Ectodermal cell (in vitro differentiated cells): Measurements from ENCODE around the gene TSHZ2.

Source experiments
- H3K27ac ChIP-seq: 2 replicates; pipeline ENCODE4 v1.7.0; 2013; ENCODE audit warnings: mild to moderate bottlenecking, low read depth, low read length; ENCODE audit not compliant: insufficient read depth, poor library complexity, severe bottlenecking
- H3K27me3 ChIP-seq: 2 replicates; pipeline ENCODE4 v1.7.0; 2013; ENCODE audit warnings: mild to moderate bottlenecking, low read length; ENCODE audit not compliant: insufficient read depth, control insufficient read depth, poor library complexity, severe bottlenecking
- H3K36me3 ChIP-seq: one replicate; pipeline ENCODE4 v1.7.0; 2013; ENCODE audit warnings: low read length; ENCODE audit not compliant: control insufficient read depth, insufficient read depth
- H3K4me1 ChIP-seq: one replicate; pipeline ENCODE4 v1.7.0; 2013; ENCODE audit warnings: low read length; ENCODE audit not compliant: control insufficient read depth, insufficient read depth
- H3K4me3 ChIP-seq: 2 replicates; pipeline ENCODE4 v1.7.0; 2013; ENCODE audit warnings: low read depth, low read length, control low read depth; ENCODE audit not compliant: insufficient read depth
- H3K9me3 ChIP-seq: 2 replicates; pipeline ENCODE4 v1.7.0; 2013; ENCODE audit warnings: mild to moderate bottlenecking, low read length, moderate library complexity; ENCODE audit not compliant: control insufficient read depth
- WGBS, 2 experiments: methylation state at CpG; one replicate each; pipeline ENCODE4 v1.1.7; 2013; ENCODE audit warnings: missing lambda C conversion rate in 2 of 2; 5-methylcytosine and 5-hydroxymethylcytosine counted together

TSHZ2 gene

GRCh38 chr20:53052380-53052779 is 80.2 kb downstream of the TSHZ2 start:
- Histone ChIP-seq H3K4me1 (no peaks in the 10 kb centered on the region), H3K27me3 (no peaks in the 10 kb centered on the region), H3K4me3 (no peak overlapping the region), H3K36me3 (no peaks in the 10 kb centered on the region), H3K27ac (no peak overlapping the region), H3K9me3 (no peaks in the 10 kb centered on the region)
- WGBS, 2 experiments: 82 to 95% methylated on average over 2 to 4 of the region's 5 CpGs

GRCh38 chr20:53053595-53053994 is 81.4 kb downstream of the TSHZ2 start:
- 90 to 94% methylated on average over 3 to 4 of the region's 5 CpGs for WGBS, 2 experiments
- H3K27ac ChIP-seq: no peak overlapping the region

GRCh38 chr20:53055367-53056067 is 83.4 kb downstream of the TSHZ2 start:
- Histone ChIP-seq H3K9me3 (no peaks in the 10 kb centered on the region), H3K27ac (no peak overlapping the region), H3K27me3 (no peaks in the 10 kb centered on the region), H3K36me3 (no peaks in the 10 kb centered on the region), H3K4me1 (no peaks in the 10 kb centered on the region), H3K4me3 (no peak overlapping the region)
- 83 to 95% methylated on average over 1 of the region's 1 CpG for WGBS, 2 experiments

More at GRCh38 chr20:53053595-53053994, 81.4 kb downstream of the TSHZ2 start:
- H3K4me1 ChIP-seq: no peaks in the 10 kb centered on the region
- H3K4me3 ChIP-seq: no peak overlapping the region
- H3K36me3 ChIP-seq: no peaks in the 10 kb centered on the region
- no peaks in the 10 kb centered on the region for H3K9me3 ChIP-seq
- H3K27me3 ChIP-seq: no peaks in the 10 kb centered on the region

- 96% methylated on average over 4 of the region's 4 CpGs for WGBS, 2 experiments
- Histone ChIP-seq H3K27me3 (no peaks in the 10 kb centered on the region), H3K9me3 (no peaks in the 10 kb centered on the region), H3K4me1 (no peaks in the 10 kb centered on the region), H3K27ac (no peak overlapping the region), H3K36me3 (no peaks in the 10 kb centered on the region), H3K4me3 (no peak overlapping the region)
Measured at GRCh38 chr20:53057579-53057978, 85.4 kb downstream of the TSHZ2 start.

- Histone ChIP-seq H3K4me1 (no peaks in the 10 kb centered on the region), H3K27me3 (no peaks in the 10 kb centered on the region), H3K36me3 (no peaks in the 10 kb centered on the region), H3K9me3 (no peaks in the 10 kb centered on the region), H3K4me3 (no peak overlapping the region), H3K27ac (no peak overlapping the region)
- WGBS, 2 experiments: 90 to 93% methylated on average over 4 to 5 of the region's 5 CpGs
Measured at GRCh38 chr20:53059848-53060247, 87.7 kb downstream of the TSHZ2 start.

- no peaks in the 10 kb centered on the region for H3K36me3 ChIP-seq
- WGBS, 2 experiments: 94 to 95% methylated on average over 2 of the region's 2 CpGs
Measured at GRCh38 chr20:53061192-53062108, 89.3 kb downstream of the TSHZ2 start.

GRCh38 chr20:53064935-53065334 is 92.8 kb downstream of the TSHZ2 start:
- no peaks in the 10 kb centered on the region for H3K27me3 ChIP-seq
- no peak overlapping the region for H3K4me3 ChIP-seq
- no peak overlapping the region for H3K27ac ChIP-seq
- H3K4me1 ChIP-seq: no peaks in the 10 kb centered on the region
- 99 to 100% methylated on average over 4 to 6 of the region's 7 CpGs for WGBS, 2 experiments
- no peaks in the 10 kb centered on the region for H3K36me3 ChIP-seq
- H3K9me3 ChIP-seq: no peaks in the 10 kb centered on the region

More at GRCh38 chr20:53061192-53062108, 89.3 kb downstream of the TSHZ2 start:
- H3K4me3 ChIP-seq: no peak overlapping the region
- H3K9me3 ChIP-seq: no peaks in the 10 kb centered on the region
- no peaks in the 10 kb centered on the region for H3K4me1 ChIP-seq
- H3K27ac ChIP-seq: no peak overlapping the region
- H3K27me3 ChIP-seq: no peaks in the 10 kb centered on the region

GRCh38 chr20:53068241-53068640 is 96.1 kb downstream of the TSHZ2 start:
- no peaks in the 10 kb centered on the region for H3K36me3 ChIP-seq
- H3K4me3 ChIP-seq: no peak overlapping the region
- no peaks in the 10 kb centered on the region for H3K9me3 ChIP-seq
- H3K4me1 ChIP-seq: peaks cover 4% of the 10 kb centered on the region
- no peaks in the 10 kb centered on the region for H3K27me3 ChIP-seq
- WGBS, 2 experiments: 93 to 97% methylated on average over 3 of the region's 3 CpGs
- no peak overlapping the region for H3K27ac ChIP-seq

GRCh38 chr20:53069132-53069531 is 97.0 kb downstream of the TSHZ2 start:
- no peaks in the 10 kb centered on the region for H3K9me3 ChIP-seq
- no peak overlapping the region for H3K27ac ChIP-seq
- H3K4me1 ChIP-seq: peaks cover 4% of the 10 kb centered on the region
- H3K27me3 ChIP-seq: no peaks in the 10 kb centered on the region
- no peak overlapping the region for H3K4me3 ChIP-seq
- WGBS, 2 experiments: 88 to 95% methylated on average over 4 to 7 of the region's 7 CpGs
- H3K36me3 ChIP-seq: no peaks in the 10 kb centered on the region

GRCh38 chr20:53070224-53070623 is 98.1 kb downstream of the TSHZ2 start:
- 96% methylated on average over 3 of the region's 4 CpGs; no CpG with 5 or more reads in 1 of the 2 experiments for WGBS, 2 experiments
- no peaks in the 10 kb centered on the region for H3K27me3 ChIP-seq

More at GRCh38 chr20:53070224-53070623, 98.1 kb downstream of the TSHZ2 start:
- no peaks in the 10 kb centered on the region for H3K36me3 ChIP-seq
- H3K9me3 ChIP-seq: no peaks in the 10 kb centered on the region
- H3K27ac ChIP-seq: no peak overlapping the region
- peaks cover 4% of the 10 kb centered on the region for H3K4me1 ChIP-seq
- no peak overlapping the region for H3K4me3 ChIP-seq
